CD4-positive, alpha-beta T cell treated with Interleukin-4 for 1 hour (primary cell): Measurements from ENCODE around the gene PUM2.
"Not testable (repeated sequence)": the region's sequence is repeated elsewhere in the genome, so short reads cannot be mapped to it uniquely, and the experiment has no call there.

ENCODE experiments used
- DNase-seq, 2 donors: peaks; one replicate each; pipeline ENCODE4 v3.0.0-alpha.2; 2020 to 2022

PUM2 gene, protein sequence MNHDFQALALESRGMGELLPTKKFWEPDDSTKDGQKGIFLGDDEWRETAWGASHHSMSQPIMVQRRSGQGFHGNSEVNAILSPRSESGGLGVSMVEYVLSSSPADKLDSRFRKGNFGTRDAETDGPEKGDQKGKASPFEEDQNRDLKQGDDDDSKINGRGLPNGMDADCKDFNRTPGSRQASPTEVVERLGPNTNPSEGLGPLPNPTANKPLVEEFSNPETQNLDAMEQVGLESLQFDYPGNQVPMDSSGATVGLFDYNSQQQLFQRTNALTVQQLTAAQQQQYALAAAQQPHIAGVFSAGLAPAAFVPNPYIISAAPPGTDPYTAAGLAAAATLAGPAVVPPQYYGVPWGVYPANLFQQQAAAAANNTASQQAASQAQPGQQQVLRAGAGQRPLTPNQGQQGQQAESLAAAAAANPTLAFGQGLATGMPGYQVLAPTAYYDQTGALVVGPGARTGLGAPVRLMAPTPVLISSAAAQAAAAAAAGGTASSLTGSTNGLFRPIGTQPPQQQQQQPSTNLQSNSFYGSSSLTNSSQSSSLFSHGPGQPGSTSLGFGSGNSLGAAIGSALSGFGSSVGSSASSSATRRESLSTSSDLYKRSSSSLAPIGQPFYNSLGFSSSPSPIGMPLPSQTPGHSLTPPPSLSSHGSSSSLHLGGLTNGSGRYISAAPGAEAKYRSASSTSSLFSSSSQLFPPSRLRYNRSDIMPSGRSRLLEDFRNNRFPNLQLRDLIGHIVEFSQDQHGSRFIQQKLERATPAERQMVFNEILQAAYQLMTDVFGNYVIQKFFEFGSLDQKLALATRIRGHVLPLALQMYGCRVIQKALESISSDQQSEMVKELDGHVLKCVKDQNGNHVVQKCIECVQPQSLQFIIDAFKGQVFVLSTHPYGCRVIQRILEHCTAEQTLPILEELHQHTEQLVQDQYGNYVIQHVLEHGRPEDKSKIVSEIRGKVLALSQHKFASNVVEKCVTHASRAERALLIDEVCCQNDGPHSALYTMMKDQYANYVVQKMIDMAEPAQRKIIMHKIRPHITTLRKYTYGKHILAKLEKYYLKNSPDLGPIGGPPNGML

DNA sequence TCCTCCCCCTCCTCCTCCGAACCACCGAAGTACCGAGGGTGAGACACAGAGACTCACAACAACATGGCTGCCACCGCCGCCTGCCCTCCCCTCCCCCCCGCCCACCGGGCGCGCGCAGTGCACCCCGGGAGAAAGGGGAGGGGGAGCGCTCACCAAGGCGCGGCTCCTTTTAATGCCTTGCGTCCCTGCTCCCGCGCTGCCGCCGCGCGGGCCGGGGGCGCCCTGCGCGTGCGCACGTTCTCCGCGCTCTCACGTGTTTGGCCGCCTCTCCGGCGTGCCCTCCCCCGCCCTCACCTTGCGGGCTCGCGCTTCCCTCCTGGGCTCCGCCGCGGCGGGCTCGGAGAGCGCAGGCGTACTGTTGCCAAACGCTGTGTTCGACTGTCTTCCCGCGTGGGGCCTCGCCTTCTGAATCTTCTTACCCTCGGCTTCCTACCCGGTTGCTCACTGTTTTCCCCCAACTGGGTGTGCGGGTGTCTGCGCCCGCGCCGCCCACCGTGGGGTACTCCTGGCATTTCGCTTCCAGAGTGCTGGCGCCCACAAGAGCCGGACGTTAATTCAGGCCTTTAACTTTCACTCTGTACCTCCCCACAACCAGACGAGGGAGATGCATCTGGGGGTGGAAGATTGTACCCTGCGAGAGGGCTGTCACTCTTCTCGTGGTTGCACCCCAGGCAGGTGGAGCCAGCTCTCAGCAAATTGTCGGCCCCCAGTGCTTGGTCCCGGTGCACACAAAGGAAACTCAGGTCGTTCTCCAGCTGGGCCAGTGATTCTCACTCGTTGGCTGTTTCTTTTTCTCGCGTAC lies at the start of gene PUM2:
PUM2 (minus strand) TSS at position 92 of the 802 bp plus-strand sequence. CDS start 23,484 bp downstream, outside the sequence.
- DNase-seq, result peak; percentile 97

DNA sequence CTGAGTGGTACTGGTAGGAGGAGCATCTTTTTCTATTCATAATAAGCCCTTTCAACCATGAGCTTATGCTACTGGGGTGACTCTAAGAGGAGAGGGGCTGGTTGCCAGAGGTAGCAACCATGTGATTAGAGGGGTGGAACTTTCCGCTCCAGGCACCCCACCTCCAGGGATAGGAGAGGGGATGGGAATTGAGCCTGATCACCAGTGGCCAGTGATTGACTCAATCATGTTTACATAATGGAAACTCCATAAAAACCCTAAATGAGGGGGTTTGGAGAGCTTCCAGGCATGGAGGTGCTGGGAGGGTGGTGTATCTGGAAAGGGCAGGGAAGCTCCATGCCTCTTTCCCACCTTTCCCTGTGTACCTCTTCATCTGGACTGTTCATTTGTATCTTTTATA lies 49.7 kb upstream of the PUM2 start:
- no peak for DNase-seq

DNA sequence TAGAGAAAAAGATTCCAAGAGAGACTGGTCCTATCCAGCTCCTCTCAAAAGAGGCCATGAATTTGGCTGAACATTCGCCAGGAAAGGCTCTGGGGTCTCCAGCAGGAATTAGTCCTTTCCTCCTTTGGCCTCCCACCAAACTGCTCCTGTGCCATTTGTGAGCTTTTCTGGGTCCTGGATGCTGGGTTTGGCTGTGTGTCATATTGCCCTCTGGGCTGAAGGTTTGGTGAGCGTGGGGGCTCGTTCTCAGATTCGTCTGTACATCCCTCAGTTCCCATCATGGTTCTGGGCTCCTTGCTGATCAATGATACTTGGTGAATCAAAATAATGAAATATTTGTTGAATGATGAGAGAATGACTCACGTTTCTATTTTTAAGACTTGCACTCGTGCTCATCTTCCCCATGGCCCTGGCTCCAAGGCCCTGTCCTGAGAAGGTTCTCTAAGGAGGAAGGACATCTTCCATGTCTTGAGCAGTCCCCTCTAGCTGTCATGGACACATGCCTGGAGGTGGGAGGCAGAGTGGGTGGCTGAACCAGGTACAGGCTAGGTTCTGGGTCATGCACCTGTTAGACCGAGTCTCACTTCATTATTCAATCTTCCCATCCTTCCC lies 48.4 kb upstream of the PUM2 start:
- no peak for DNase-seq

DNA sequence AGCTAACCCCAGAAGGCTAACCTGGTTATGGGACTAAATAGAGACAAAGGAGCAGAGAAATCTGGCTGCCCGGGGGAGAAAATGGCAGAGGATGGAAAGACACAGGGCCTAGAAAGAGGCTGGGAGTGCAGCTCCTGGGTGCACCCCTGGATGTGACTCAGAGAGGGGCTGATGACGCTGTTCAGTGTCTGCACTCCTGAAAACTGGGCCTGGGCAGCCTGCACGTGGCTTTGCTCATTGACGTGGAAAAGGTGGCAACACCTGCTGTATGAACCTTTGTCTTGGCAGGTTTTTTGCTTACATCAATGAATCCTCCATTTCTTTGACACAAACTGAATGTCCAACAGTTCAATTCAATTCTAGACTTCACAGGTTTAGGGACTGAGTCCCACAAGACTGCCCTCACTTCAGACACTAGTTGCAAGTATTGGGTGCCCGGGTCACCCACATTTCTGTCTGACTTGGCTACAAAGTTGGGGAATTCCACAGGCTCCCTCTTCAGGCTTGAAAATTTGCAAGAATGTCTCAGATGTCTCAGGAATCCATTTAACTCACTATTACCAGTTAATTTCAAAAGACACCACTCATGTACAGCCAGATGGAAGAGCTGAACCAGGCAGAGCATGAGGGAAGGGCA lies 47.3 kb upstream of the PUM2 start:
- DNase-seq, result no peak

DNA sequence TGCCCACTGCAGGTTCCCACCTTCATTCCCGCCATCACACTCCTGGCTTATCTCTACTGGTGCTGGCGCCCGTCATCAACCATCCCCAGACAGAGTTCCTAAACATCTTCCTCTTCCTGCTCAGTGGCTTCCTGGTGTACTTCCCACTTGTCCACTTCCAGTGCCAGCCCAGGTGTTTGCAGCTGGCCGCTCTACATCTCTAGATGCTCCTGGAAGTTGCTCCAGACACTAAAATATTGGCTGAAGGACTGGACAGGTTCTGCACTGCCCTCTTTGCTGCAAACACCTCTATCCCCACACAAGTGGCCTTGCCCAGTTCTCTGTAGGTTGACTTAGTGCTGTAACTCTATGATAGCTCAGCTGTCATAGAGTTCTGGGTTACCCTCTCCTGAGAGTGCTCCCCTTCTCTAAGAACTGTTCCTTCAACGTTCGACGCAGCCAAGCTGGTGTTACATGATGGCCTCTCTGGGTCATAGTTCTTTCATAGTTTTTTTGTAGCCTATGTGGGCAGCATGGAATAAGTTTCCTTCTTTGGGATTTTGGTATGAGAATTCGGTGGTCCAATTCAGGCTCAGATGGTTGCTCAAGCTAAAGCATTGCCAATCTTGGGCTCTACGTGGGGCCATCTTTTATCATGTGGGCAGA lies 45.8 kb upstream of the PUM2 start:
- DNase-seq, result no peak

DNA sequence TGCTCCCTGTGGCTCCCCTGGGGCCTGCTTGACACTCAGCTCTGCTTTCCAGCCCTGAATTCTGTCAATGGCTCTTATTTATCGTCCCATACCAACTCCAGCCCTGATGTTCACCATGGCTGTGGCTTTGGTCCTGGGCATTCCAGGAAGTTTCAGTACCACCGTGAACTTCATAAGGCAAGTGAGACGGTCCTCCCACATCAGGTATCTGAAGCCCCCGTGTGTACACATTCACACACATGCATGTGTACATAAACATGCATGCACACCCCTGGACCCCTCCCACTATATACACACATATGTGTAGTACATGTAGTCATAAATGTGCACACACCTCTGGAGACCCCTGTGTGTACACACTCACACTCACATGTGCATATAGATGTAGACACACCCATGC lies 43.3 kb upstream of the PUM2 start:
- DNase-seq, result no peak

DNA sequence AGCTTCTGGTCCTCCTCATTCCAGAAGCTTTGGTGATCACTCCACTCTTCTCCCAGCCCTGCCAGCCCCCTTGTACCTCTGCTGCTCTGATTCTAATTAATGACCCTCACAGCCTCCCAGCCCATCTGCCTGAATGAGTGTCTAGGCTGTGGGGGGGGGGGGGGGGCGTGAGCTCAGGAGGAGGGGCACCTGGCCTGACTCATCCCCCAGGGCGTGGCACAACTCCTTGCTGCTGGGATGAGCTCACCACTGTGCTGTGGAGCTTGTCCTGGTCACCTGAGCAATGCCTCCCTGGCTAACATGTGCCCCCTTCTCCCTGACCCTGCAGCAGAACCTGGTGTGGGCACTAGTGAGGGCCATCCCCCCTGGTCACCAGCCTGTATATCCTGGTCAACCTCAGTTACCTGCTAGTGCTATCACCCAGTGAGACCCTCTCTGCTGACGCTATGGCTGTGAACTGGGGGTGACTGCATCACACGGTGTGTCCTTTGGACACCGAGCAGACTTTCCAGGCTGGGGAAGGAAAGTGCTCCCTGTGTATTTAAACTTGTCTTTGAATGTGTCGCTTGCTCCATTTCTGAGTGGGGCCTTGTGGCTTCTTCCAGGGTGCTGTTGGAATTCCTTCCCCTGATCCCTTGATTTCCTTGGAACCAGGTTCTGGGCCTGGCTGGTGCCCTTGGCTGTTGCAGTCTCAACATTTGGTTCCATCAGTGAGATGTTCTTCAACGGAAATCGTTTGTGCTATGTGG lies 41.5 kb upstream of the PUM2 start:
- DNase-seq, result no peak

DNA sequence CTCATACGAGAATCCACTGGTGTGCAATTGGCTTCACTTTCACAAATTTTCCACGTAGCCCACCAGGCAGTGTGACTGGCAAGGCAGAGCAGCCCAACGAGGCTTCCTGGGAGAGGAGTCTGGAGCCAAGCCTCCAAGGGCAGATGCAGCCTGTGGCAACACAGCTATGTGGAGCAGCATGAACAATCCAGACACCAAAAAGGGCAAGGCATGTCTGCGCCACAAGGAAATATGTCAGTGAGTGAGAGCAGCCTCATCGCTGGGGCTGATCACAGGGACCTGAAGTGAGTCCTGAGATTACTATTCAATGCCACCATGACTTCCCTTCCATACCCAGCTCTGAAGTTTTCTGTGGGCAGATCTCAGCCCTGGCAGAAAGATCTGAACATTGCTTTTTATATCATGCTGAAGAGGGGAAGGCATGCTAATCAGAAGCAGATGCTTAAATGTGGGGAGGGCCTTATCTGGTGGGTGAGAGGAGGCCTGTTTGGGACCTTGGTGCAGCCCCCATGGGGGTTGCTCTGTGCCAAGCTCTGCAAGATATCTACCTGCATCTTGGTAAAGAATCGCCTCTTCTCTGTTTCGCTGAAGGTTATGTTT lies 40.0 kb upstream of the PUM2 start:
- no peak for DNase-seq

DNA sequence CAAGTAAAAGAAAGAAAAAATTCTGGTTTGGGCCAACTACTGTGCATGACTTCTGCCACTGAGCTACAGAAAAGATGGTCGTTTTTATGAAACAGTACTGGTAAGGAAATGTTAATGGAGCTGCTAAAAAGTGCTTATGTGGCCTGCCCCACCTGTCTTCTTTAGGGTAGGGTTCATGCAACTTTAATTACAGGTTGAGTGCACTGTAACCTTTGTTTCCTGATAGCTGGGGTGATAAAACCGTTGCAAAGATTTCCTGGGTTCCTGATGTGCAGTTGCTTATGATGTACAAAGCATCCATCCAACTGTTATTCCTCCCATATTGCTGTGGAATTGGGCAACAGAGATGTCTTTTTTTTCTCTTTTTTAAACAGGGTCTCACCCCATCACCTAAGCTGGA lies 34.3 kb upstream of the PUM2 start:
- no peak for DNase-seq

DNA sequence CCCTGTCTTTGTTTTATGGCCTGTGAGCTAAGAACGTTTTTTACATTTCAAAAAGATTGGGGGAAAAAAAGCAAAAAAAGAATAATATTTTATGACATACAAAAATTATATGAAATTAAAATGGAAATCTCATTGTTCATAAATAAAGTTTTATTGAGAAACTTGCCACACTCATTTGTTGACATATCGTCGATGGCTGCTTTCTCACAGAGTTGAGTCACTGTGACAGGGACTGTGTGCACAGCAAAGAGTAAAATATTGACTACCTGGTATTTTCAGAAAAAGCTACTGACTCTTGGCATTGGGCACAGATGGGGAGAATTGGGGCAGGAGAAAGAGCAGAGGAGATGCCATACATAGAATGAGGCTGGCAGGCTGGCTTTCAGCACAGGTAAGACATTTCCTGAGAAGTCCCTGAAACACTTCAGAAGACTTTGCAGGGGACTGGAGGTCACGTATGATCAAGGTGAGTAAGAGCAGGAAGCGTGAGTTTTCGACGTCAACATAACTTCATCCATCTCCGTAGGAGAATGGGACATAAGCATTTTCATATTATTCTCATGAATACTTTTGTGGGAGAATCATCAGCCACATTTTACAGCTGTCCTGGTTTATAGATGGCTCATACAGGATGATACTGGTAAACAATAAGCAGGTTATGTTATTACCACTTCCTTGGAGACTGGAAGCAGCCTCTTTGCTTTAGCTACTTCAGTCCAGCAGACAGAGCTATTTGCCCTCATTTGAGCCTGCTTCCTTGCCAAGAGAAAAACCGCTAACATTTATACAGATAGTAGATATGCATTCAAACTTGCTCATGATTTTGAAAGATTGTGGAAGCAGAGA lies 32.5 kb upstream of the PUM2 start:
- DNase-seq, result peak in 1 of 2 donors; percentile 6

DNA sequence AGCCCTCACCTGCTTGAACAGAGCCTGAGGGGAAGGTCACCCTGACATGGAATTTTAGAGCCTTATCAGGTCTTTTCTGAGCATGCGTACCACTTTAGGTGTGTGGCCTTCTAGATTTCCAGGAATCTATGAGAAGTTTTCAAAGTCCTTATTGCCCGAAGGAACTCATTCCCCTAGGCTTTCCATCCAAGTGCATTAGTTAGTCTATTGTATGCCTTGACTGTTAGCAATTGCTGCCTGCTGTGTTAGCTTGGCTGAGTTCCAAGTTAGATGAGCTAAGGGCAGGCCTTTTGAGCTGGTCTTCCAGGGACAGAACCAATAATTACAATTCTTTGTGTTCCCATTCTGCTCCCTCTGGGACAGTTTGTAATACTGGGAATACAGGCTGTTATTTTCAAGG lies 30.8 kb upstream of the PUM2 start:
- no peak for DNase-seq

DNA sequence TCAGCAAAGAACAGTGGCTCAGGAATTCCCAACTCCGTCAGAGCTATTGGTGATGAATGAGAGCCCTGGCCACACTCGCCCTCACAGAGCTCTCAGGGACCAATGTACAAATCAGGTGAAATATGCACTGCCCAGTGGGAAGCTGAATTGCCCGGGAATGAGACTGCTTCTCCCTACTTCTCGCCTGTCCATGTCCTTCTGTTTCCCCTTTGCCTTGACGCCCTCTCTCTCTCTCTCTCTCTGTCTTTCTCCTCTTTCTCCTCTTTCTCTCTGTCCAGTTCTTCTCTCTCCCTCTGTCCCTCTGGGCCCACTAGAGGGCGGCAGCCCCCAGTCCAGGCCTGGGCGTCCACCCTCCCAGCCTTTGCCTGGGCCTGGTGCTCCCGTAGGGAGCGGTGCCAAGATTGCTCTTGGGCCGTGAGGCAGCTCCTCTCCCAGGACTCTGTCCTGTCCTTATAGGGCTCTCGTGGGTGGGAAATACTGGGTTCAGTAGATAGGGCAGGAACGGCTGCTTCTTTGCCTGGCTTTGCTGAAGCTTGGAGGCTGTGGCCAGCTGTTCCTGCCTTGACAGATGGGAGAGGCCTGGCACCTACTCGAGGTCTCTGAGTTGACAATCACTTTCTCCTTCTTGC lies 28.4 kb upstream of the PUM2 start:
- DNase-seq, result peak in 1 of 2 donors; percentile 14

DNA sequence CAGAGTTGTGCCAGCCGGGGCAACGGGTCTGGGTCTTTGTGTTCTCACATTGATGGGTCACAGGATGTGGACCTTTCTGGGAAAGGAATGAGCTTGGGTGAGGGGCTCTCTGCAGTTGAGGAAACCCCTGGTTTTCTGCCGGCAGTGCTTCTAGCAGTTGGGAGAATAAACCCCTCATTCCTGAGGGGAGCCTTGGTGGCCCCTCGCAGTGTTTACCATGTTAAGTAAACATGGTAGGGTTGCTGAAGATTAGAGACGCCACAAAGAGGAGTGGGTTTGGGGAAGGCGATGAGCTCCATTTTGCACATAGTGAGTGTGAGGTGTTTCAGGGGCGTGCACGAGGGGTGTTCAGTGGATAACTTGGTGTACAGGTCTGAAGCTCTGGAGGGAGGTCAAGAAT lies 27.7 kb upstream of the PUM2 start:
- no peak for DNase-seq

DNA sequence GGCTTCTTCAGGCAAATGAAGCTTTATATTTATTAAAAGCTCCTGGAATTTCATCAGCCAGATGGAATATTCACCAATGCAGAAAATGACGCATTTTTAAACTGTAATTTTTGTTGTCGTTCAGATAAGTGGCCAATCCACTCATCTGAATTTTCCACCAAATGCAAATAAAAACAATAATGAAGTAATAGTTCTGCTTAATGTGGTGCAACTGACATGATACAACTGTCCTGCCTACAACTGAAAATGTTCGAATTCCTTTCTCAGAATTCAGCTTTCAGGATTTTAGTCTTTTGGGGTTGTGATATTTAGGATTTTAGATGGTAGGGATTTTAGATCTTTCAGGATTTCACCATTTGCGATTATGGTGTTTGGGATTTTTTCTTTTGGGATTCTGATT lies 27.1 kb upstream of the PUM2 start:
- DNase-seq, result no peak

DNA sequence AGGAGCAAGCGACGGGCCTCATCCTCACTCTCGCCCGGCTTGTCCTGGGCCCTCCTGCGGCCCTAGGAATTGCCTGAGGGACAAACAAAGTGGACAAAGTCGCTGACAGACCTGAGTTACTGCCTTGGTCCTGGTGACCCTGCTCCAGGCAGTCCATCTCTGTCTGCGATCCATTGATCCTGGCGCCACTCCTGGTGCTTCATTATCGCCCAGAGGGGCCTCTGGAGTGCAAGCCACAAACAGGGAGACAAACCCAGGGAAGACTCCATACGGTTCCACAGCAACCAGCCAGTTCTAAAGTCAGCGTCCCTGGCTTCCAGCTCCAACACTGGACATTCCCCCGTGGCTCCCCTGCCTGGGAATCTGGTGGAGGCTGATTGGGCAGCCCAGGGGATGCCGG lies 24.3 kb upstream of the PUM2 start:
- DNase-seq, result not testable (repeated sequence)

DNA sequence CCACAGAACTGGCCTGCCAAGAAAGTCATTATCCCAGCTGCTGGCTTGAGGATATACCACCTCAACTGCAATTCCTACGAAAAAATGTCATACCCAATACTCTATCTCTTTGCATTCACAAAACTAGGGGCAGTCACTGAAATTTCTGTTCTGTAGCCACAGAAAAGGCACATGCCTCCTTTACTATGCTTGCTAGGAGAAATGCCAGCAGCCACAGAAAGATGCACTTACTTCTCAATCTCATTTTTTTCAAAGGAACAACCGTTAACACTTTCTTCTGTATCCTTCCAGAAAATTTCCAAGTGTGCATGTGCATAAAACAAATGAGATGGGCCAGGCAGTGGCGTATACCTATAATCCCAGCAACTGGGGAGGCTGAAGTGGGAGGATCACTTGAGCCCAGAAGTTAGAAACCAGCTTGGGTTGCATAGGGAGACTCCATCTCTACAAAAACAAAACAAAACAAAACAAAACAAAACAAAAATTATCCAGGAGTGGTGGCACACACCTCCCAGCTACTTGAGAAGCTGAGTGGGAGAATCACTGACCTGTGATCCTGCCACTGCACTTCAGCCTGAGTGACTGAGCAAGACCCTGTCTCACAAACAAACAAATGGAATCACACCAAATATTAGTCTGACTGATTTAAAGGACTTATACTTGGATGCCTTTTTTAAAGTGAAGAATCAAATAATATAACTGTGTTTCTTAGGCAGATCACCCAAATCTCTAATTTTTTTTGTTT lies 22.4 kb upstream of the PUM2 start:
- DNase-seq, result no peak

DNA sequence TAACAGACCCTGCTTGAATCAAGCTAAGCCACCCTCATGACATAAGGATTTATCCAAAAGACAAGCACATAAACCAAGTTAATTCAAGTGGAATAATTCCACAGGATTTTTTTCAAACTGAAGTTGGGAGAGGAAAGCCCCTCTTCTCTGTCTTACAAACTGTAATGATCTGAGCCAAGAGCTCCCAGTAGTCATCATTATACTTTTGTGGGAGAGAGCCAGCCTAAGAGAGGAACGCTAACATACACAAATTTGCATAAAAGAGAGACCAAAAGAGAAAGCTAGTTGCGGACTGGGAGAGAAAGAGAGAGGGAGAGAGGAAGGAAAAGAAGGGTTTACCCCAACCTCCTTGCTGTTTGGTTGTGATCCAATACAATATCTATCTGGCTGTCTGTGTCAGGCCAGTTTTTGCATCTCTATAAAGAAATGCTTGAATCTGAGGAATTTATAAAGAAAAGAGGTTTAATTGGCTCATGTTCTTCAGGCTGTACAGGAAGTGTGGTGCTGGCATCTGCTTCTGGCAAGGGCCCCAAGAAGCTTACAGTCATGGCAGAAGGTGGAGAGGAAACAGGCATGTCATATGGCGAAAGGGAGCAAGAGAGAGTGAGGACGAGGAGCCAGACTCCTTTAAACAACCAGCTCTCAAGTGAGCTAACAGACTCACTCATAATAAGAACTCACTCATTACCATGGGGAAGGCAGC lies 20.8 kb upstream of the PUM2 start:
- DNase-seq, result no peak
